ENCODE measurements around the gene FGFR2. TPM values are rescaled to one million over a fixed set of nuclear protein-coding genes. Genes with fewer than 3 reads are reported as not detected.

Gene FGFR2
- polyA plus RNA-seq, 1 donor from 2014 or later, result 14.8 TPM

- Histone ChIP-seq H3K36me3 (ENCODE audit: insufficient read depth, low read length) (no peaks in the 10 kb centered on the region), H4K20me1 (ENCODE audit: insufficient read depth) (no peaks in the 10 kb centered on the region), H3K9me2 (ENCODE audit: insufficient read depth, low read length) (no peaks in the 10 kb centered on the region), H3K79me2 (replicated peaks; ENCODE audit: insufficient read depth, low read length) (no peaks in the 10 kb centered on the region), H2AFZ (ENCODE audit: low read depth, low read length) (no peak overlapping the region), H3K27ac (ENCODE audit: low read length) (no peak overlapping the region), H3F3A (ENCODE audit: insufficient read depth, low read length, poor library complexity, severe bottlenecking) (no peaks in the 10 kb centered on the region), H3K4me3 (ENCODE audit: low read length) (no peak overlapping the region), H3K27me3 (ENCODE audit: insufficient read depth, low read depth, low read length) (peaks cover 3% of the 10 kb centered on the region), H3K9ac (ENCODE audit: low read length) (no peak overlapping the region), H3K9me3 (ENCODE audit: low read length) (no peaks in the 10 kb centered on the region), H3K4me2 (ENCODE audit: low read length) (no peak overlapping the region)
- no peak for TF ChIP-seq POLR2AphosphoS5 (IDR thresholded peaks at IDR 0.05)
- TF ChIP-seq EZH2 (IDR thresholded peaks at IDR 0.05; ENCODE audit: borderline replicate concordance, insufficient read depth, low read length, poor library complexity, severe bottlenecking), result no peak
- no peak for TF ChIP-seq EP300 (conservative IDR thresholded peaks at IDR 0.05; ENCODE audit: poor library complexity, severe bottlenecking)
- no peak for TF ChIP-seq SMC3 (conservative IDR thresholded peaks at IDR 0.05; ENCODE audit: poor library complexity)
- no peak for TF ChIP-seq TAF1 (IDR thresholded peaks at IDR 0.05; ENCODE audit: low read depth)
- TF ChIP-seq CTCF (IDR thresholded peaks at IDR 0.05; ENCODE audit: poor library complexity, severe bottlenecking), result no peak
Observed at GRCh38 chr10:121438333-121438732, 159.9 kb downstream of the FGFR2 start.

GRCh38 chr10:121437596-121437995, 160.6 kb downstream of the FGFR2 start:
- H3K27ac ChIP-seq (ENCODE audit: low read length), result no peak overlapping the region
- no peak overlapping the region for H3K4me2 ChIP-seq (ENCODE audit: low read length)
- H2AFZ ChIP-seq (ENCODE audit: low read depth, low read length), result no peak overlapping the region
- H3K4me3 ChIP-seq (ENCODE audit: low read length), result no peak overlapping the region
- no peak for TF ChIP-seq POLR2AphosphoS5 (IDR thresholded peaks at IDR 0.05)
- TF ChIP-seq EP300 (conservative IDR thresholded peaks at IDR 0.05; ENCODE audit: poor library complexity, severe bottlenecking), result no peak
- no peak for TF ChIP-seq TAF1 (IDR thresholded peaks at IDR 0.05; ENCODE audit: low read depth)
- no peak for TF ChIP-seq EZH2 (IDR thresholded peaks at IDR 0.05; ENCODE audit: borderline replicate concordance, insufficient read depth, low read length, poor library complexity, severe bottlenecking)
- no peak for TF ChIP-seq MXI1 (conservative IDR thresholded peaks at IDR 0.05; ENCODE audit: poor library complexity, severe bottlenecking)
- no peak for TF ChIP-seq RAD21 (conservative IDR thresholded peaks at IDR 0.05)
- no peak for TF ChIP-seq SMC3 (conservative IDR thresholded peaks at IDR 0.05; ENCODE audit: poor library complexity)
- no peak for TF ChIP-seq REST (IDR thresholded peaks at IDR 0.05; ENCODE audit: borderline replicate concordance)
- TF ChIP-seq CTCF (IDR thresholded peaks at IDR 0.05; ENCODE audit: poor library complexity, severe bottlenecking), result no peak
- no peaks in the 10 kb centered on the region for H3F3A ChIP-seq (ENCODE audit: insufficient read depth, low read length, poor library complexity, severe bottlenecking)
- H3K9ac ChIP-seq (ENCODE audit: low read length), result no peak overlapping the region
- H3K9me3 ChIP-seq (ENCODE audit: low read length), result no peaks in the 10 kb centered on the region
- H3K79me2 ChIP-seq (replicated peaks; ENCODE audit: insufficient read depth, low read length), result no peaks in the 10 kb centered on the region
- peaks cover 3% of the 10 kb centered on the region for H3K27me3 ChIP-seq (ENCODE audit: insufficient read depth, low read depth, low read length)
- H3K9me2 ChIP-seq (ENCODE audit: insufficient read depth, low read length), result no peaks in the 10 kb centered on the region
- H3K36me3 ChIP-seq (ENCODE audit: insufficient read depth, low read length), result no peaks in the 10 kb centered on the region
- H4K20me1 ChIP-seq (ENCODE audit: insufficient read depth), result no peaks in the 10 kb centered on the region
